DOHH2 (cell line): Measurements from ENCODE around the gene ST8SIA2.

Experiments used
- CTCF ChIP-seq: fragments of 200-600 bp; sonication (generic); IDR thresholded peaks from one replicate; pipeline ENCODE4 v1.5.1; 2014; ENCODE audit warnings: antibody characterized with exemption, mild to moderate bottlenecking, low read depth, low read length; ENCODE audit not compliant: poor library complexity, severe bottlenecking
- EZH2phosphoT487 ChIP-seq: fragments of 200-600 bp; sonication (generic); IDR thresholded peaks from 2 replicates; pipeline ENCODE4 v1.6.1; 2017; ENCODE audit warnings: borderline replicate concordance, mild to moderate bottlenecking, antibody characterized with exemption, low read length, moderate library complexity, mixed read lengths

GRCh38 chr15:92506506-92506905 is 112.8 kb downstream of the ST8SIA2 start:
- TF ChIP-seq CTCF (no peak), EZH2phosphoT487 (no peak)
